Muscle layer of colon (tissue), 2 donors: ENCODE measurements around the gene WIPI1.
"Not testable (repeated sequence)": the region's sequence is repeated elsewhere in the genome, so short reads cannot be mapped to it uniquely, and the experiment has no call there.

Experiments
- H3K27ac ChIP-seq: one replicate; pipeline ENCODE4 v1.7.0; 2013; ENCODE audit warnings: low read depth, mild to moderate bottlenecking, low read length, moderate library complexity
- H3K27me3 ChIP-seq, 2 donors: one replicate each; pipeline ENCODE4 v1.7.0; 2013; ENCODE audit warnings: low read length in 2 of 2, mild to moderate bottlenecking in 2 of 2; ENCODE audit not compliant: insufficient read depth in 2 of 2, control insufficient read depth in 1 of 2
- H3K36me3 ChIP-seq: one replicate; pipeline ENCODE4 v1.7.0; 2013; ENCODE audit warnings: mild to moderate bottlenecking, low read length; ENCODE audit not compliant: insufficient read depth
- H3K4me1 ChIP-seq: one replicate; pipeline ENCODE4 v1.7.0; 2013; ENCODE audit warnings: mild to moderate bottlenecking, low read length; ENCODE audit not compliant: insufficient read depth
- H3K4me3 ChIP-seq, 2 donors: one replicate each; pipeline ENCODE4 v1.7.0; 2013; ENCODE audit warnings: low read length in 2 of 2, low read depth in 1 of 2, mild to moderate bottlenecking in 1 of 2, moderate library complexity in 1 of 2
- H3K9ac ChIP-seq: one replicate; pipeline ENCODE4 v1.7.0; 2013; ENCODE audit warnings: low read length
- H3K9me3 ChIP-seq: one replicate; pipeline ENCODE4 v1.7.0; 2013; ENCODE audit warnings: mild to moderate bottlenecking, low read length
- donor health status: abdominal sarcoma.
- donor health status: Adenocarcinoma of cecum.

Gene WIPI1

GRCh38 chr17:68378268-68379176 is 78.8 kb downstream of the WIPI1 start:
- Histone ChIP-seq H3K9me3 (no peaks in the 10 kb centered on the region), H3K27me3 (no peaks in the 10 kb centered on the region), H3K4me1 (peaks cover 13% of the 10 kb centered on the region), H3K27ac (peak overlapping the region; percentile 41), H3K4me3 (no peak overlapping the region), H3K36me3 (no peaks in the 10 kb centered on the region), H3K9ac (no peak overlapping the region)

- Histone ChIP-seq H3K27ac (peak overlapping the region; percentile 41), H3K4me1 (peaks cover 13% of the 10 kb centered on the region), H3K4me3 (no peak overlapping the region), H3K9ac (no peak overlapping the region), H3K9me3 (no peaks in the 10 kb centered on the region), H3K27me3 (no peaks in the 10 kb centered on the region), H3K36me3 (no peaks in the 10 kb centered on the region)
Measured at GRCh38 chr17:68377771-68378267, 79.5 kb downstream of the WIPI1 start.

- not testable (repeated sequence) for H3K4me3 ChIP-seq, H3K27me3 ChIP-seq, H3K27ac ChIP-seq, H3K9ac ChIP-seq, H3K36me3 ChIP-seq, H3K9me3 ChIP-seq
- peaks cover 13% of the 10 kb centered on the region for H3K4me1 ChIP-seq
Measured at GRCh38 chr17:68376178-68376577, 81.1 kb downstream of the WIPI1 start.

GRCh38 chr17:68375566-68375965 is 81.7 kb downstream of the WIPI1 start:
- Histone ChIP-seq H3K9me3 (no peaks in the 10 kb centered on the region), H3K9ac (no peak overlapping the region), H3K27ac (no peak overlapping the region)

More at GRCh38 chr17:68375566-68375965, 81.7 kb downstream of the WIPI1 start:
- Histone ChIP-seq H3K27me3 (no peaks in the 10 kb centered on the region), H3K36me3 (no peaks in the 10 kb centered on the region), H3K4me1 (peaks cover 13% of the 10 kb centered on the region), H3K4me3 (no peak overlapping the region)
